GM21367 (cell line): ENCODE data around the gene ZMIZ1.

ENCODE experiments used
- ATAC-seq: cut with Tn5 transposase; IDR thresholded peaks from one replicate; pipeline ENCODE4 v1.9.1; 2021; ENCODE audit not compliant: unreplicated experiment

The ZMIZ1 gene

DNA sequence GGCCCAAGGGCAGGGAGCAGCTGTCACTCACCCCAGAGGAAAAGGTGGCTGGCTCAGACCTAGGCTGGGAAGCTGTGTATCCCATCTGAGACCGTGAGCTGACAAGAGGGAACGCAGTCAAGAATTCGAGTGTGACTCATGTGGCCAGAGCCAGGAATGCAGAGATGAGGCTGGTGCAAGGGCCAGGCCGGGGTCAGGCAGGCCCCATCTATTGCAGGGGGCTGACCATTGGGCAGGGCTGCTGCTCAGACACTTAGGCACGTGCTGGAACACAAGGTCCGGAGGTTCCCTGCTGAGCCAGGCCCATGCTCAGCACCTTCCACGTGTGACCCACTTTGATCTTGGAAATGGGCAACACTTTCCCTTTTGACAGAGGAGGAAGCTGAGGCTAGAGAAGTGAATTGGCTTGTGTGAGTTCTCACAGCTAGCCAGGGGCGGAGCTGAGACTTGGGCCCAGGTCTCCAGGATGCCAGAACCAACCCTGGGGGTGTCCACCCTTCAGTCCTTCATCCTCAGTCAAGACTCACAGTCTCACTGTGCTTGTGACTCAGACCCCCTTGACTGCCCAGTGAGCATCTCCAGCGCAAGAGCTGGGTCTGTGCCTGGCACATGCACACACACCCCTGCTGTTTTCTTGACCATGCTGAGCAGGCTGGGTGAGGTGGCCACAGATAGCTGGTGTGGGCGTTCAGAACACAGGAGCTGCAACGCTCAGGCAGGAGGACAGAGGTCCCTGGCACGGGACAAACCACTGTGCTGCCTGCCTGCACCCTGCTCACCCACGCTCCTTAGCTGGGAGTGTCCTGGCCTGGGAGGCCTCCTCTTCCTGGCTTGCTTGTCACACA is 230.9 kb downstream of the ZMIZ1 start:
- ATAC-seq, result no peak

- ATAC-seq, result no peak
Measured at GRCh38 chr10:79300711-79301110, 231.9 kb downstream of the ZMIZ1 start.

DNA sequence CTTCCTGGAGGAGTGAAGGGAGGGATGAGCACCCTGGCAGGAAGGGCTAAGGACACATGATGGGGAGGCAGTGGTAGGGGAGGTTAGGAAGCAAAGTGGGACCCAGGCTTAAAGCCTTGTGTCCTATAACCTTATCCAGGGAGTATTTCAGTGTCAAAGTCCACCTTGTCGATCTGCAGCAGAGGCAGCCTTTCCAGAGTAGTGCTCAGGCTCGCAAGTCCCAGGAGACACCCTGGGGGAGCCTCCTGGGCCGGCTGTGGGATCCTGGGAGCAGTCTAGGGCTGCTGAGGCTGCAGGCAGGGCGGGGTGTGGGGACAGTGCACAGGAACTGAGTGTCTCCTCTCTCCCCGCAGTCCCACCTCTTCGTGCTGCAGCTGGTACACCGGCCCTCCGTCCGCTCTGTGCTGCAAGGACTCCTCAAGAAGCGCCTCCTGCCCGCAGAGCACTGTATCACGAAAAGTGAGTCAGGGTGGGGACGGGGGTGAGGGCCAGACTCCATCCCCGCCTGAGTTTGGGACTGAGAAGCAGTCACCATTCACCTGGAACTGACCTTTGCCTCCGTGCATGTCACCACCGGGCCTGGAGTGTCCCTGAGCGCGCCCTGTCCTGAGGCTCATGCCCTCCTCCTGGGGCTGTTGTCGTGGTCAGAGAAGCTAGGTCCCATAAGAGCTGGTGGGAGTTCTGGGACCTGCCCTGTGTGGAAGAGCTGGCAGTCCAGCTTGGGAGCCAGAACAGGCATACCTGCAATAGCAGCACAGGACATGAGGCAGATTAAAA is 233.2 kb downstream of the ZMIZ1 start:
- no peak for ATAC-seq

DNA sequence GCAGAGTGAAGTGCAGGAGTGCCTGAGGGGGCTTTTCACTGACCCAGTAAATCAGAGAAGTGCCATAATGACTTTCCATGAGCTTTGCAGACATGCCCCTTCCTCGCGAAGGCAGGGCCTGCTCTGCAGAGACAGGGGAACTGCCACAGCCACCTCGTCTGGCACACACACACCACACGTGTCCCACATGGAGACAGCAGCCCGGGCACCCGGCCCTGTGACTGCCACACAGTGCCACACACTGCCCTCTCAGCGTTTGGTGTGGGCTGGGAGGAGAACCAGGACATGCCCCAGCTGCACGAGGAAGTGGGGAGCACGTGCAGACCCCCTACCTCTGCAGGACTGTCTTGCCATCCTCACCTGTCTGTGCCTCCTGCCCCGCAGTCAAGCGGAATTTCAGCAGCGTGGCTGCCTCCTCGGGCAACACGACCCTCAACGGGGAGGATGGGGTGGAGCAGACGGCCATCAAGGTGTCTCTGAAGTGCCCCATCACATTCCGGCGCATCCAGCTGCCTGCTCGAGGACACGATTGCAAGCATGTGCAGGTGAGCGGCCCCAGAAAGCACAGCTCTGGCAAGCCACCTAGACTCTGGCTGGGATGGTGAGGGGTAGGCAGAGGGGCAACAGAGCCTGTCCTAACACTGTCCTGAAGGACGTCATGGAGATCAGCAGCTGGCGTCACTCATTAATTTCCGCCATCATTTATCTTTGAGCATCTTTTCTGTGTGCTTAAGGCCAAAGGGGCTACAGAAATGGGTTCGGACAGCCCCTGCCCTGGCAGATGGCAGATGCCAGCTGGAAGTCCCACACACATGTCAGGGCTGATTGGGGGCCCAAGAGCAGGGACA is 235.1 kb downstream of the ZMIZ1 start:
- no peak for ATAC-seq

GRCh38 chr10:79304479-79305087 is 235.8 kb downstream of the ZMIZ1 start:
- no peak for ATAC-seq

DNA sequence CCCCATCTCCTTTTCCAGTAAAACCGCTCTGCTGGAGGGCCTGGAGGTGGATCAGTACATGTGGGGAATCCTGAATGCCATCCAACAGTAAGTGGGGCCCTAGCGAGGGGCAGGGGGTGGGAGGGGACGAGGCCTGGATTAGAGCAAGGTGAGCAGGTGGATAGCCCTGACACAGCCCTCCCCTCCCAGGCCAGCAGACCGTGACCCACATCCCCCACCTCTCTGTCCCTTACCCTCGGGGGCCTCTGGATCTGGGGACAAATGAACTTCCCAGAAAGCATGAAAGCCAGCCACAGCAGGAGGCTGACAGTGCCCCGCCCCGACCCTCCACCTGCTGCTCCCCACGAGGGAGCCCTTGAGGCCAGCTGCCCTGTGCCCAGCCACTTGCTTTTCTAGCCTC is 236.7 kb downstream of the ZMIZ1 start:
- ATAC-seq, result no peak

- ATAC-seq, result no peak
Measured at GRCh38 chr10:79305988-79306387, 237.2 kb downstream of the ZMIZ1 start.

GRCh38 chr10:79306644-79307220 is 238.0 kb downstream of the ZMIZ1 start:
- no peak for ATAC-seq

DNA sequence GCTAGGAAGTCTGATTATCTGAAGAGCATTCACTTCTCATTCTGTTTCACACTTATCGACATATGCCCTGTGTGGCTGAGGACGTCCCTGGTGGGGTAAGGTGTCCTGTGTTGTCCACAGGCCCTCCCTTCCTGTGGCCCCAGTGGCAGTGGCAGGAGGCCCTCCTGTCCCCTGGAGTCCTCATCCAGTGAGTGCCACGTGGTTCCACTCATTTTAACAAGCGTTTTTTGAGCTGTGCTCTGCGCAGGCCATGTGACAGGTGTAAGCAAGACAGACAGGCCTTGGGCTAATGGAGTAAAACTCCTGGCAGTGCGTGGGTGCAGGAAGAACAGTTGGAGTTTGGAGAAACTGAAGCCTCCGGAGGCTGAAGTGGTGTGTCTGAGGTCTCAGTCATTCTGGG is 239.2 kb downstream of the ZMIZ1 start:
- no peak for ATAC-seq

- no peak for ATAC-seq
Measured at GRCh38 chr10:79308969-79309665, 240.4 kb downstream of the ZMIZ1 start.

GRCh38 chr10:79310200-79310865 is 241.6 kb downstream of the ZMIZ1 start:
- no peak for ATAC-seq

- ATAC-seq, result no peak
Measured at GRCh38 chr10:79310911-79311573, 242.3 kb downstream of the ZMIZ1 start.

- ATAC-seq, result no peak
Measured at GRCh38 chr10:79311581-79312407, 243.0 kb downstream of the ZMIZ1 start.

- no peak for ATAC-seq
Measured at GRCh38 chr10:79312601-79313187, 243.9 kb downstream of the ZMIZ1 start.

DNA sequence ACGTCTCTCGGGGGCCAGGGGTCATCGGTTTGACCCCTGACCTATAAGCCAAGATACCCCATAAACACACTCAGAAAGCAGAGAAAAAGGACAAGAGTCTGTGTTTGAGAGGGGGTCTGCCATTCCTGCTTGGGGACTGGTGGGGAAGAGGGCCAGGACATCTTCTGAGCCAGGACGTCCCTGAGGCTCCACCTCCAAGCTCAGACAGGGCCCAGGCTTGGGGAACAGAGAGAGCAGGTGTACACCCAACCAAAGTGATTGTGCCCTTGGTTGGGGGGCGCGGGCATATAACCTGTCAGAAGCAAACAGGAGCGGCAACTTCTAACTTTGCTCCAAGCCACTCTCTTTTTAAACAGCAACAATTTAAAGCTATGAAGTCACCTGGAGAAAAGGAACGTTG is 244.6 kb downstream of the ZMIZ1 start:
- no peak for ATAC-seq

GRCh38 chr10:79313911-79314439 is 245.2 kb downstream of the ZMIZ1 start:
- no peak for ATAC-seq
